GM23248 (cell line): ENCODE data around the gene ADAM19. TPM values are rescaled to one million over a fixed set of nuclear protein-coding genes. Genes with fewer than 3 reads are reported as not detected.

ENCODE experiments used
- DNase-seq: peaks from one replicate; pipeline ENCODE4 v3.0.0-alpha.2; 2015
- H2AFZ ChIP-seq: fragments of 200-600 bp; sonication (generic); 2 replicates; pipeline ENCODE4 v1.6.1; 2016; ENCODE audit warnings: antibody characterized with exemption
- H3F3A ChIP-seq: fragments of 200-600 bp; sonication (generic); 2 replicates; pipeline ENCODE4 v1.6.1; 2016; ENCODE audit warnings: mild to moderate bottlenecking, antibody characterized with exemption, mixed run types; ENCODE audit not compliant: insufficient read depth
- H3K27ac ChIP-seq: fragments of 200-600 bp; sonication (generic); 2 replicates; pipeline ENCODE4 v1.5.1; 2016; ENCODE audit warnings: mild to moderate bottlenecking
- H3K27me3 ChIP-seq: fragments of 200-600 bp; sonication (generic); replicated peaks from 2 replicates; pipeline ENCODE4 v1.6.1; 2016; ENCODE audit warnings: mild to moderate bottlenecking; ENCODE audit not compliant: insufficient read depth
- H3K36me3 ChIP-seq: fragments of 200-600 bp; sonication (generic); 2 replicates; pipeline ENCODE4 v1.6.1; 2016; ENCODE audit warnings: low read depth, mild to moderate bottlenecking
- H3K4me1 ChIP-seq: fragments of 200-600 bp; sonication (generic); 2 replicates; pipeline ENCODE4 v1.6.1; 2016; ENCODE audit warnings: mild to moderate bottlenecking; ENCODE audit not compliant: insufficient read depth
- H3K4me2 ChIP-seq: fragments of 200-600 bp; sonication (generic); one replicate; pipeline ENCODE4 v1.6.1; 2016; ENCODE audit warnings: mild to moderate bottlenecking; ENCODE audit not compliant: unreplicated experiment
- H3K4me3 ChIP-seq: fragments of 200-600 bp; sonication (generic); 2 replicates; pipeline ENCODE4 v1.5.1; 2016; ENCODE audit warnings: mild to moderate bottlenecking
- H3K79me2 ChIP-seq: fragments of 200-600 bp; sonication (generic); 2 replicates; pipeline ENCODE4 v1.6.1; 2016; ENCODE audit warnings: mild to moderate bottlenecking; ENCODE audit not compliant: insufficient read depth
- H3K9ac ChIP-seq: fragments of 200-600 bp; sonication (generic); 2 replicates; pipeline ENCODE4 v1.6.1; 2016; ENCODE audit warnings: mild to moderate bottlenecking
- H3K9me2 ChIP-seq: fragments of 200-600 bp; sonication (generic); 2 replicates; pipeline ENCODE4 v1.6.1; 2016; ENCODE audit warnings: mixed run types, mild to moderate bottlenecking, moderate library complexity; ENCODE audit not compliant: insufficient read depth
- H3K9me3 ChIP-seq: fragments of 200-600 bp; sonication (generic); one replicate; pipeline ENCODE4 v1.6.1; 2017; ENCODE audit warnings: low read depth
- H4K20me1 ChIP-seq: fragments of 200-600 bp; sonication (generic); 2 replicates; pipeline ENCODE4 v1.6.0; 2016; ENCODE audit not compliant: insufficient read depth
- EZH2 ChIP-seq: fragments of 200-600 bp; sonication (generic); IDR thresholded peaks from 2 replicates; pipeline ENCODE4 v1.6.1; 2018; ENCODE audit warnings: antibody characterized with exemption, mild to moderate bottlenecking; ENCODE audit not compliant: insufficient read depth, poor library complexity, severe bottlenecking
- EZH2phosphoT487 ChIP-seq: fragments of 200-600 bp; sonication (generic); IDR thresholded peaks from 2 replicates; pipeline ENCODE4 v1.6.1; 2018; ENCODE audit warnings: antibody characterized with exemption, moderate library complexity, mild to moderate bottlenecking, low read depth; ENCODE audit not compliant: insufficient read depth
- WGBS, 2 experiments: methylation state at CpG; one replicate each; pipeline ENCODE4 v1.1.6; 2015 to 2017; ENCODE audit warnings: low lambda C conversion rate in 2 of 2, low coverage in 1 of 2; ENCODE audit errors: missing lambda C conversion rate in 2 of 2; 5-methylcytosine and 5-hydroxymethylcytosine counted together
- in situ Hi-C: fragments of 300-500 bp; cut with MboI; formaldehyde crosslinking; loops from 2 replicates; pipeline ENCODE4 v1.15.0; 2020
- polyA plus RNA-seq: library from polyadenylated mRNA; unstranded; fragments of >200 nt; fragmentation: Nextera tagmentation; extraction: Ambion mirVana; gene quantifications from 2 replicates; pipeline ENCODE4 v1.2.1, GENCODE V29; 2016
- total RNA-seq: library from RNA; depleted of rRNA; stranded (reverse); fragments of >200 nt; shearing (Covaris generic); gene quantifications from 2 replicates; pipeline ENCODE4 v1.2.3, GENCODE V29; 2014

Gene ADAM19
- total and polyA plus RNA-seq, 2 experiments from 2014 or later: 18.1 to 20.5 TPM

GRCh38 chr5:157552650-157553049, 22.9 kb downstream of the ADAM19 start:
- Histone ChIP-seq H3F3A (peaks cover 31% of the 10 kb centered on the region), H3K27ac (no peak overlapping the region), H3K4me2 (no peak overlapping the region), H3K9ac (no peak overlapping the region), H3K27me3 (no peaks in the 10 kb centered on the region), H3K4me3 (no peak overlapping the region), H3K4me1 (peaks cover 27% of the 10 kb centered on the region), H3K79me2 (peaks cover 85% of the 10 kb centered on the region), H2AFZ (no peak overlapping the region), H4K20me1 (no peaks in the 10 kb centered on the region), H3K9me2 (no peaks in the 10 kb centered on the region), H3K36me3 (no peaks in the 10 kb centered on the region), H3K9me3 (no peaks in the 10 kb centered on the region)
- 90 to 100% methylated on average over 1 of the region's 1 CpG for WGBS, 2 experiments
- no peak for TF ChIP-seq EZH2
- no peak for TF ChIP-seq EZH2phosphoT487
- in situ Hi-C loops: no loop called here
- no peak for DNase-seq

DNA sequence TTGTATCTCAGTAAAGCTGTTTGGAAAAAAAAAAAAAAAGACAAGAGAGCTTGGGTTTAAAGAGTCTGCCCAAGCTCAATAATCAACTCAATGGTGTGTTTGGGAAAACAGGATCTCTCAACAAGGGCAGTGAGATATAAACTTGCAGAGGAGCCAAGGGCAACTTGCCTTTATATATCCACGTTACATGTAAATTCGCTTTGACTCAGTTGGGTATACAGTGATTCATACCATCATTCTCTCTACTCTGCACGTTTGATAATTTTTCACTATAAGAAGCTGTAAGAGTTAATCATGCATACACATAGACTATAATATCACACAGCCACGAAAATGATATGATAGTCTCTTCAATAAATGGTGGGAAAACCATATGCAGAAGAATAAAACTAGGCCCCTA, 24.9 kb downstream of the ADAM19 start:
- no peak overlapping the region for H2AFZ ChIP-seq
- H4K20me1 ChIP-seq: no peaks in the 10 kb centered on the region
- DNase-seq: no peak
- WGBS, 2 experiments: 73 to 85% methylated on average over 4 of the region's 4 CpGs
- TF ChIP-seq EZH2: no peak
- TF ChIP-seq EZH2phosphoT487: no peak
- H3K27ac ChIP-seq: no peak overlapping the region
- H3K4me1 ChIP-seq: peaks cover 42% of the 10 kb centered on the region
- no peaks in the 10 kb centered on the region for H3K9me2 ChIP-seq
- H3F3A ChIP-seq: peaks cover 36% of the 10 kb centered on the region
- no peak overlapping the region for H3K4me3 ChIP-seq
- peaks cover 86% of the 10 kb centered on the region for H3K79me2 ChIP-seq
- H3K9me3 ChIP-seq: no peaks in the 10 kb centered on the region
- no peaks in the 10 kb centered on the region for H3K36me3 ChIP-seq
- no peaks in the 10 kb centered on the region for H3K27me3 ChIP-seq
- in situ Hi-C loops: no loop called here
- no peak overlapping the region for H3K4me2 ChIP-seq
- H3K9ac ChIP-seq: no peak overlapping the region

DNA sequence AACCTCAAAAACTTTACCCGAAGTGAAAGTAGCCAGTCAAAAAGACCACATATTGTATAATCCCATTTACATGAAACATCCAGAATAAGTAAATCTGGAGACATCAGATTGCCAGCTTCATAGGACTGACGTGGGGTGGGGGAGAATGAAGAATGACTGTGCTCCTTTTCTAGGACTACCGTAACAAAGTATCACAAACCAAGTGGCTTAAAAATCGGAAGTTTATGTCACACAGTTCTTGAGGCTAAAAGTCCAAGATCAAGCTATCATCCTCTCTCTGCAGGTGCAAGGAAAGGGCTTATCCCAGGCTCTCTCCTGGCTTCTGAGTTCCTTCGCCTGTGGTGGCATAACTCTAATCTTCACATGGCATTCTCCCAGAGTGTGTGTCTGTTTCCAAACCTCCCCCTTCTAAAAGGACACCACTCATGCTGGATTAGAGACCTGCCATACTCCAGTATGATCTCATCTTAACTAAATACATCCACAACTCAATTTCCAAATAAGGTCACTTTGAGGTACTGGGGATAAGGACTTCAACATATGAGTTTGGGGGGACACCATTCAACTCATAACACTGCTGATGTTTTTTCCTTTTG, 25.5 kb downstream of the ADAM19 start:
- Histone ChIP-seq H3K9me3 (no peaks in the 10 kb centered on the region), H3K4me1 (peaks cover 42% of the 10 kb centered on the region), H3F3A (peaks cover 36% of the 10 kb centered on the region), H3K27me3 (no peaks in the 10 kb centered on the region), H3K9me2 (no peaks in the 10 kb centered on the region), H3K4me2 (peak overlapping the region; percentile 77), H3K4me3 (no peak overlapping the region), H4K20me1 (no peaks in the 10 kb centered on the region), H3K27ac (peak overlapping the region; percentile 91), H3K9ac (no peak overlapping the region), H3K79me2 (peaks cover 86% of the 10 kb centered on the region), H2AFZ (no peak overlapping the region), H3K36me3 (no peaks in the 10 kb centered on the region)
- TF ChIP-seq EZH2phosphoT487: no peak
- TF ChIP-seq EZH2: no peak
- 85 to 88% methylated on average over 5 of the region's 5 CpGs for WGBS, 2 experiments
- in situ Hi-C loops: no loop called here
- no peak for DNase-seq

DNA sequence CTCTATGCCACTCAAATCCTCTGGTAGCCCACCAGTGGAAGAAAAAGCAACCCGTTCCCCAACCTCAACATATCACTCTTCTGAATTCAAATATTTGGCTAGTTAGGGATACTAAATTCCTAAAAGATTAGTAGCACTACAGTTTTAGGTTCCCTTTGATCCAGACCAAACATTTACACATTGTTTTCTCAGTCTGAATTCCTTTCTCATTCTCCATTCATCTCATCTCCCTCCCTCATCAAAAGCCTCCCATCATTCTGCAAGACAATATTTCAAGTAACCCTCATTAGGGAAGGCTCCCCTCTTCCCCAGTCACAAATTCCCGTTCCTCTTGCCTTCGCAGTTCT, 26.3 kb downstream of the ADAM19 start:
- Histone ChIP-seq H4K20me1 (no peaks in the 10 kb centered on the region), H3F3A (peaks cover 36% of the 10 kb centered on the region), H3K4me1 (peaks cover 42% of the 10 kb centered on the region), H2AFZ (no peak overlapping the region), H3K36me3 (no peaks in the 10 kb centered on the region), H3K4me2 (peak overlapping the region; percentile 77), H3K27me3 (no peaks in the 10 kb centered on the region), H3K79me2 (peaks cover 86% of the 10 kb centered on the region), H3K4me3 (peak overlapping the region; percentile 56), H3K9ac (peak overlapping the region; percentile 57), H3K9me2 (no peaks in the 10 kb centered on the region), H3K27ac (peak overlapping the region; percentile 91), H3K9me3 (no peaks in the 10 kb centered on the region)
- in situ Hi-C loops: no loop called here
- no peak for TF ChIP-seq EZH2
- TF ChIP-seq EZH2phosphoT487: no peak
- 60 to 62% methylated on average over 3 of the region's 3 CpGs for WGBS, 2 experiments
- peak; percentile 56 for DNase-seq

GRCh38 chr5:157548513-157549282, 26.9 kb downstream of the ADAM19 start:
- H3K79me2 ChIP-seq: peaks cover 86% of the 10 kb centered on the region
- H3K9ac ChIP-seq: peak overlapping the region; percentile 57
- TF ChIP-seq EZH2phosphoT487 (no peak), EZH2 (no peak)
- H3K36me3 ChIP-seq: no peaks in the 10 kb centered on the region
- peaks cover 36% of the 10 kb centered on the region for H3F3A ChIP-seq
- H3K4me2 ChIP-seq: peak overlapping the region; percentile 77
- no peak overlapping the region for H2AFZ ChIP-seq
- in situ Hi-C loops: no loop called here
- no peaks in the 10 kb centered on the region for H3K9me3 ChIP-seq
- no peaks in the 10 kb centered on the region for H3K27me3 ChIP-seq
- H3K4me3 ChIP-seq: peak overlapping the region; percentile 56
- peaks cover 45% of the 10 kb centered on the region for H3K4me1 ChIP-seq
- no peaks in the 10 kb centered on the region for H3K9me2 ChIP-seq
- peak; percentile 97 for DNase-seq
- WGBS, 2 experiments: 31 to 35% methylated on average over 4 of the region's 4 CpGs
- no peaks in the 10 kb centered on the region for H4K20me1 ChIP-seq
- peak overlapping the region; percentile 91 for H3K27ac ChIP-seq
